H1 (cell line): ENCODE measurements around the gene NDC80. TPM values are rescaled to one million over a fixed set of nuclear protein-coding genes. Genes with fewer than 3 reads are reported as not detected.

Experiments used
- CTCF ChIA-PET: fragments of 300-600 bp; sonication (Branson Sonifier 250); formaldehyde crosslinking; loops from one replicate; lab custom pipeline; 2021; ENCODE audit not compliant: partially characterized antibody; lab: Charles Lee
- POLR2A ChIA-PET: fragments of 300-600 bp; sonication (Branson Sonifier 250); formaldehyde crosslinking; loops from one replicate; lab custom pipeline; 2021; ENCODE audit warnings: inconsistent platforms; ENCODE audit not compliant: partially characterized antibody; lab: Charles Lee
- DNase-seq, 2 experiments: peaks; one replicate each; pipeline versions ENCODE4 v3.0.0 to v3.0.0-alpha.2; 2010 to 2022; ENCODE audit warnings: low spot score in 2 of 2, low read depth in 1 of 2, mixed read lengths in 1 of 2
- FAIRE-seq: peaks from 2 replicates; lab custom pipeline; 2011; peaks lifted over from hg19 to GRCh38; lab: Jason Lieb, UNC
- H2AFZ ChIP-seq: 2 replicates; pipeline ENCODE4 v1.8.1; 2012; ENCODE audit warnings: low read length, inconsistent platforms
- H2AK5ac ChIP-seq: 2 replicates; pipeline ENCODE4 v1.6.1; 2013; ENCODE audit warnings: low read depth, low read length
- H2BK120ac ChIP-seq: replicated peaks from 2 replicates; pipeline ENCODE3; 2013; ENCODE audit warnings: low read depth, low read length, inconsistent platforms
- H2BK12ac ChIP-seq: 2 replicates; pipeline ENCODE4 v1.6.1; 2013; ENCODE audit warnings: low read depth, low read length
- H2BK15ac ChIP-seq: 2 replicates; pipeline ENCODE4 v1.6.1; 2013; ENCODE audit warnings: low read length
- H2BK20ac ChIP-seq: 2 replicates; pipeline ENCODE4 v1.6.1; 2013; ENCODE audit warnings: low read length
- H2BK5ac ChIP-seq: 2 replicates; pipeline ENCODE4 v1.6.1; 2013; ENCODE audit warnings: low read depth, low read length
- H3K14ac ChIP-seq: 2 replicates; pipeline ENCODE4 v1.6.1; 2013; ENCODE audit warnings: inconsistent platforms; ENCODE audit not compliant: insufficient read length
- H3K18ac ChIP-seq: 2 replicates; pipeline ENCODE4 v1.6.1; 2013; ENCODE audit warnings: low read length; ENCODE audit errors: extremely low read depth
- H3K23ac ChIP-seq: 2 replicates; pipeline ENCODE4 v1.6.1; 2013; ENCODE audit warnings: inconsistent platforms; ENCODE audit not compliant: insufficient read length
- H3K23me2 ChIP-seq: 2 replicates; pipeline ENCODE4 v1.6.1; 2013; ENCODE audit warnings: low read depth, low read length
- H3K27ac ChIP-seq: 2 replicates; pipeline ENCODE4 v1.6.1; 2011; ENCODE audit warnings: low read depth, low read length, inconsistent platforms
- H3K27me3 ChIP-seq, 4 experiments: replicated peaks in 1 of 4; 1 replicate in 1 of 4; 2 replicates in 3 of 4; pipeline versions ENCODE4 v1.6.1 to v1.8.1; 2011 to 2013; ENCODE audit warnings: low read length in 3 of 4, mild to moderate bottlenecking in 3 of 4, inconsistent platforms in 2 of 4, mixed read lengths in 2 of 4, moderate library complexity in 1 of 4; ENCODE audit not compliant: control insufficient read depth in 3 of 4, insufficient read depth in 3 of 4; ENCODE audit errors: extremely low read depth in 1 of 4
- H3K36me3 ChIP-seq, 4 experiments: 2 replicates each; pipeline versions ENCODE4 v1.6.1 to v1.8.1; 2011 to 2013; ENCODE audit warnings: mild to moderate bottlenecking in 4 of 4, low read length in 3 of 4, moderate library complexity in 2 of 4, control low read depth in 1 of 4, inconsistent platforms in 1 of 4; ENCODE audit not compliant: insufficient read depth in 4 of 4, control insufficient read depth in 2 of 4
- H3K4ac ChIP-seq: replicated peaks from 2 replicates; pipeline ENCODE3; 2013; ENCODE audit warnings: low read length, low read depth, mixed read lengths, inconsistent platforms; ENCODE audit not compliant: insufficient read length
- H3K4me1 ChIP-seq, 4 experiments: replicated peaks in 1 of 4; 1 replicate in 1 of 4; 2 replicates in 3 of 4; pipeline versions ENCODE4 v1.6.1 to v1.8.1; 2011 to 2013; ENCODE audit warnings: low read length in 3 of 4, inconsistent platforms in 2 of 4, mixed read lengths in 1 of 4; ENCODE audit not compliant: insufficient read depth in 4 of 4, control insufficient read depth in 3 of 4
- H3K4me2 ChIP-seq, 2 experiments: 2 replicates each; pipeline versions ENCODE4 v1.6.1 to v1.8.1; 2011 to 2013; ENCODE audit warnings: low read depth in 2 of 2, low read length in 2 of 2, control low read depth in 1 of 2, inconsistent platforms in 1 of 2, mild to moderate bottlenecking in 1 of 2; ENCODE audit not compliant: insufficient read depth in 1 of 2
- H3K4me3 ChIP-seq, 4 experiments: fragments of 200-600, 300-600 bp in 1 of 4; sonication (generic), shearing (Covaris generic), sonication (Bioruptor Twin) in 1 of 4; 2 replicates each; pipeline versions ENCODE4 v1.5.1 to v1.8.1; 2011 to 2016; ENCODE audit warnings: low read length in 4 of 4, low read depth in 3 of 4, control low read depth in 2 of 4, inconsistent platforms in 2 of 4, mild to moderate bottlenecking in 2 of 4, mixed read lengths in 1 of 4, moderate library complexity in 1 of 4; ENCODE audit not compliant: insufficient read depth in 2 of 4; ENCODE audit errors: extremely low read depth in 1 of 4
- H3K56ac ChIP-seq: replicated peaks from 2 replicates; pipeline ENCODE3; 2013; ENCODE audit warnings: low read depth, mild to moderate bottlenecking, mixed read lengths, low read length, inconsistent platforms; ENCODE audit not compliant: insufficient read length
- H3K79me1 ChIP-seq: 2 replicates; pipeline ENCODE4 v1.6.1; 2013; ENCODE audit warnings: low read depth, low read length, control low read depth
- H3K79me2 ChIP-seq, 2 experiments: 2 replicates each; pipeline versions ENCODE4 v1.6.1 to v1.8.1; 2012 to 2013; ENCODE audit warnings: low read length in 2 of 2, mild to moderate bottlenecking in 2 of 2, inconsistent platforms in 1 of 2; ENCODE audit not compliant: insufficient read depth in 2 of 2, control insufficient read depth in 1 of 2
- H3K9ac ChIP-seq, 4 experiments: replicated peaks in 1 of 4; 1 replicate in 1 of 4; 2 replicates in 3 of 4; pipeline versions ENCODE4 v1.6.1 to v1.8.1; 2011 to 2013; ENCODE audit warnings: low read depth in 3 of 4, low read length in 3 of 4, control low read depth in 2 of 4, mild to moderate bottlenecking in 2 of 4, moderate library complexity in 2 of 4, inconsistent platforms in 1 of 4; ENCODE audit errors: extremely low read depth in 1 of 4
- H3K9me3 ChIP-seq, 2 experiments: 2 replicates each; pipeline versions ENCODE4 v1.6.1 to v1.8.1; 2012 to 2013; ENCODE audit warnings: mild to moderate bottlenecking in 2 of 2, moderate library complexity in 2 of 2, control low read depth in 1 of 2, inconsistent platforms in 1 of 2, low read depth in 1 of 2, low read length in 1 of 2, mixed read lengths in 1 of 2; ENCODE audit not compliant: insufficient read depth in 2 of 2
- H4K20me1 ChIP-seq, 2 experiments: replicated peaks in 1 of 2; 2 replicates each; pipeline versions ENCODE3 to v1.8.1; 2011 to 2013; ENCODE audit warnings: inconsistent platforms in 2 of 2, low read length in 2 of 2, mild to moderate bottlenecking in 1 of 2; ENCODE audit not compliant: insufficient read depth in 2 of 2, control insufficient read depth in 1 of 2
- H4K5ac ChIP-seq: 2 replicates; pipeline ENCODE4 v1.6.1; 2013; ENCODE audit warnings: low read length, low read depth, mixed read lengths, inconsistent platforms; ENCODE audit not compliant: insufficient read length
- H4K8ac ChIP-seq: 2 replicates; pipeline ENCODE4 v1.8.0; 2013; ENCODE audit warnings: mild to moderate bottlenecking, moderate library complexity, low read length, inconsistent platforms; ENCODE audit not compliant: insufficient read depth; ENCODE audit errors: extremely low read depth
- H4K91ac ChIP-seq: replicated peaks from 2 replicates; pipeline ENCODE3; 2013; ENCODE audit warnings: low read length, mixed read lengths, inconsistent platforms; ENCODE audit not compliant: insufficient read length
- ASH2L ChIP-seq: fragments of 200-600, 300-600 bp; sonication (generic); IDR thresholded peaks from one replicate; pipeline ENCODE4 v1.7.1; 2017; ENCODE audit warnings: low read length
- YY1 ChIP-seq: IDR thresholded peaks from 2 replicates; pipeline ENCODE4 v1.6.1; 2011; ENCODE audit warnings: low read depth, mild to moderate bottlenecking, low read length
- WGBS, 2 experiments: shearing (Covaris generic) in 1 of 2; methylation state at CpG; one replicate each; pipeline versions ENCODE4 v1.1.6 to v1.1.7; 2013 to 2015; ENCODE audit warnings: low lambda C conversion rate in 2 of 2, mixed read lengths in 2 of 2, inconsistent platforms in 1 of 2, low coverage in 1 of 2, missing lambda C conversion rate in 1 of 2; ENCODE audit not compliant: insufficient replicate concordance in 2 of 2, insufficient coverage in 1 of 2, insufficient read length in 1 of 2; ENCODE audit errors: extremely low coverage in 1 of 2, missing lambda C conversion rate in 1 of 2; 5-methylcytosine and 5-hydroxymethylcytosine counted together
- polyA plus RNA-seq, 7 experiments: library from polyadenylated mRNA; depleted of rRNA in 3 of 7; stranded (reverse) in 5 of 7; unstranded in 2 of 7; fragments of >200 nt in 5 of 7; fragments of 200-250 nt in 2 of 7; gene quantifications; 1 replicate in 5 of 7; 2 replicates in 1 of 7; 4 replicates in 1 of 7; pipeline versions ENCODE4 v1.2.1 to v1.2.3, GENCODE V29; 2011 to 2013; ENCODE audit warnings: missing spikeins in 2 of 7, mixed read lengths in 2 of 7
- total RNA-seq: library from RNA; stranded (reverse); fragmentation: NEBNext Ultra II Directional; extraction: Animal tissue kit (Norgen Biotek cat#: 25700); gene quantifications from 2 replicates; pipeline ENCODE4 v1.2.1, GENCODE V29; 2021

Gene NDC80
- total and polyA plus RNA-seq, 2 of the 8 experiments (the other 6 are each of a cell fraction or from before 2014, with no cell fraction given): 11.0 to 45.0 TPM

- H3K4me3 ChIP-seq: peak overlapping the region in 1 of 4 experiments; percentile 97; a peak in 1 of 8 replicates
- no peak overlapping the region for H3K23ac ChIP-seq
- H3K23me2 ChIP-seq: peaks cover 21% of the 10 kb centered on the region
- no peak overlapping the region for H2AK5ac ChIP-seq
- no peak overlapping the region for H3K9ac ChIP-seq
- peaks cover 0 to 9% (median 4%) of the 10 kb centered on the region in 4 experiments; a peak in 5 of 7 replicates for H3K4me1 ChIP-seq
- no peak overlapping the region for H4K8ac ChIP-seq
- no peak overlapping the region for H2BK5ac ChIP-seq
- no peak overlapping the region for H3K18ac ChIP-seq
- H2BK20ac ChIP-seq: no peak overlapping the region
- 0 out of 2 replicates have a peak, but pooled peaks cover 3% of the 10 kb centered on the region for H3K79me1 ChIP-seq
- H2AFZ ChIP-seq: no peak overlapping the region
- no peak overlapping the region for H2BK12ac ChIP-seq
- FAIRE-seq: no peak
- no peak overlapping the region for H4K5ac ChIP-seq
- peak overlapping the region in 1 of 2 experiments; percentile 91; a peak in 2 of 4 replicates for H3K4me2 ChIP-seq
- no peak overlapping the region for H2BK15ac ChIP-seq
- H2BK120ac ChIP-seq: no peak overlapping the region
- TF ChIP-seq ASH2L: no peak
- peak; percentile 77; the same call in 1 of the 2 replicates for TF ChIP-seq YY1
- no peak overlapping the region for H3K14ac ChIP-seq
- H4K20me1 ChIP-seq: peaks cover 7 to 11% of the 10 kb centered on the region in 2 experiments
- H3K4ac ChIP-seq: no peak overlapping the region
- WGBS, 2 experiments: 42% methylated on average over 4 of the region's 4 CpGs; no CpG with 5 or more reads in 1 of the 2 experiments
- peaks cover 3 to 25% (median 22%) of the 10 kb centered on the region in 4 experiments for H3K27me3 ChIP-seq
- no peak for DNase-seq
- no peak overlapping the region for H3K27ac ChIP-seq
- ChIA-PET POLR2A (interaction anchor here (0.6 to 1.1 kb wide), 3 partner anchors 82 to 259 kb away, joined by 3 to 4 read pairs (median 3); partner anchors contain the start of genes METTL4 and NDC80), CTCF (no interaction called here)
- H3K56ac ChIP-seq: no peak overlapping the region
- no peaks in the 10 kb centered on the region for H3K9me3 ChIP-seq
- H3K36me3 ChIP-seq: no peaks in the 10 kb centered on the region
- H3K79me2 ChIP-seq: peaks cover 0 to 21% of the 10 kb centered on the region in 2 experiments; a peak in 2 of 4 replicates
- no peak overlapping the region for H4K91ac ChIP-seq
Measured at GRCh38 chr18:2653467-2653866, 82.1 kb downstream of the NDC80 start.
